Measurements from ENCODE around the gene KYNU.
A peak's percentile ranks its signal among the peaks of the same experiment; 100 is the strongest.
"Not testable (repeated sequence)": the region's sequence is repeated elsewhere in the genome, so short reads cannot be mapped to it uniquely, and the experiment has no call there.

The KYNU gene

GRCh38 chr2:143034292-143035074 lies 157.0 kb downstream of the KYNU start:
- peak; percentile 57 for DNase-seq

DNA sequence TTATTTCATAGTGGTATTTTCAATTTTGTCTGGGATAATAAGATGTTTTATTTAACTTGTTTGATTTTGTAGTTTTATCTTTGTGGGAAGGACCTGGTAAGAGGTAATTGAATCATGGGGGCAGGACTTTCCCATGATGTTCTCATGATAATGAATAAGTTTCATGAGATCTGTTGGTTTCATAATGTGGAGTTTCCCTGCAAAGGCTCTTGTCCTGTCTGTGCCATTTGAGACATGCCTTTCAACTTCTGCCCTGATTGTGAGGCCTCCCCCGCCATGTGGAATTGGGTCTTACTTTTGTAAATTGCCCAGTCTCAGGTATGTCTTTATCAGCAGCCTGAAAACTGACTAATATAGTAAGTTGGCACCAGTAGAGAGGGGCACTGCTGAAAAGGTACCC lies 174.0 kb downstream of the KYNU start:
- no peak for DNase-seq

GRCh38 chr2:143053437-143053836 lies 176.0 kb downstream of the KYNU start:
- DNase-seq: not testable (repeated sequence)

DNA sequence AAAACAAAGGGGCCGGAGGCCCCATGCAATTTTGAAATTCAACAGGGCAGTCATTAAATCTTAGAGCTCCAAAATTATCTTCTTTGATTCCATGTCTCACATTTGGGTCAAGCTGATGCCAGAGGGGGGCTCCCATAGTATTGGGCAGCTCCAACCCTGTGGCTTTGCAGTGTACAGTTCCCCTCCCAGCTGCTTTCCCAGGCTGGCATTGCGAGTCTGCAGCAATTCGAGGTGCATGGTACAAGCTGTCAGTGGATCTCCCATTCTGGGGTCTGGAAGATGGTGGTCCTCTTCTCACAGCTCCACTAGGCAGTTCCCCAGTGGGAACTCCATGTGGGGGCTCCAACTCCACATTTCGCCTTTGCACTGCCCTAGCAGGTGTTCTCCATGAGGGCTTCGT lies 179.1 kb downstream of the KYNU start:
- no peak for DNase-seq

DNA sequence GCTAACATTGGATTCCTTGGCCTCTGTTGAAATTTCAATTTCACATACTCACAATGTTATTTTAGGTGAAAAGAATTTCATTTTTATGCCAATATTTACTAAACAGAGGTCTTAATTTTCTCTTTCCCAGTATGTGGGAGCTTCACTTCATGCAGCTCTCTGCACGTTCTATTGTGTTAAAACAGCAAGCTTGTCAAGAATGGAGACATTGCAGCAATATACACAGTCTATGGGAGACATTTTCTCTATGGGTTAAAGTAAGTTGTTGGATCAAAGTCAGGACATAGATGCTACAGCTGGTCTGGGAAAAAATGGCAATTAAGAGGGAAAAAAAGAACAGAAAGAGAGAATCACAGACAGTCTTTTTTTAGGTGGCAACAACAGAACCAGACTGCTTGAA lies 181.4 kb downstream of the KYNU start:
- no peak for DNase-seq

- DNase-seq: no peak
Measured at GRCh38 chr2:143063612-143064200, 186.2 kb downstream of the KYNU start.

GRCh38 chr2:143068094-143068493 lies 190.6 kb downstream of the KYNU start:
- DNase-seq: no peak

DNA sequence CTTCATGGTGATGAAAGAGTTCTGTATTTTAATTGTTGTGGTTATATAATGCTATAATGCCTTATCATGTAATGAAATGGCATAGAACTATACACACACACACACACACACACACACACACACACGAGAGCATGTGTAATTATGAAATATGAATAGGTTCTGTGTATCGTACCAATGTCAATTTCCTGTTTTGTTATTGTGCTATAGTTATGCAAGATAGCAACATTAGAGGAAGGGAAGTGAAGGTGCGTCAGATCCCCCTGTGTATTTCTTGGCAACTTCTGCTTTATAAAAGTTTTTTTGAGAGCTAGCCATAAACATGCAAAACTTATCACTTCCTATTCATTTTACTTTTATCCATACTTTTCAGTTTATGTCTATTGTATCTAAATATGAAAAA lies 191.0 kb downstream of the KYNU start:
- no peak for DNase-seq

DNA sequence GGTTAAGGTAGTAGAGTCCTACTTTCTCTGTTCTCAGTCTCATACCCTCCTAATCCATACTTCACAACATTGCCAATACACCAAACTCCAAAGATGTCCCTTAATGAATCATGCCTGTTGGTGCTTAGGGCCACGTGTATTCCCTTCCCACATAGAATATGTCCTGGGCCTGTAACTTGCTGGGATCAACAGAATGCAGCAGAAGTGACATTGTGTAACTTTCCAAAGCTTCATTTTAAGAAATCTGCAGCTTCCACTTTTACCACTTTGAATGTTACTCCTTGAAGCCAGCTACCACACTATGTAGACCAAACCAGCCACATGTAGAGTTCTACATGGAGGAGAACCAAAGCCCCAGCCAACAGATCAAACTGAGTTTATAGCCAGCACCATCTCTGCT lies 193.2 kb downstream of the KYNU start:
- DNase-seq: no peak

GRCh38 chr2:143071185-143071876 lies 193.9 kb downstream of the KYNU start:
- DNase-seq: no peak

DNA sequence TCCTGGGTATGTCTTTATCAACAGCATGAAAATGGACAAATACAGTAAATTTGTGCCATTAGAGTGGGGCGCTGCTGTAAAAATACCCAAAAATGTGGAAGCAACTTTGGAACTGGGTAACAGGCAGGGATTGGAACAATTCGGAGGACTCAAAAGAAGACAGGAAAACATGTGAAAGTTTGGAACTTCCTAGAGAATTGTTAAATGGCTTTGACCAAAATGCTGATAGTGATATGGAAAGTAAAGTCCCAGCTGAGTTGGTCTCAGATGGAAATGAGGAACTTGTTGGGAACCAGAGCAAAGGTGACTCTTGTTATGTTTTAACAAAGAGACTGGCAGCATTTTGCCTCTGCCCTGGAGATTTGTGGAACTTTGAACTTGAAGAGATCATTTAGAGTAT lies 197.4 kb downstream of the KYNU start:
- not testable (repeated sequence) for DNase-seq

GRCh38 chr2:143075711-143076110 lies 198.2 kb downstream of the KYNU start:
- DNase-seq: no peak

- DNase-seq: no peak
Measured at GRCh38 chr2:143078104-143078503, 200.6 kb downstream of the KYNU start.

GRCh38 chr2:143081616-143082015 lies 204.2 kb downstream of the KYNU start:
- DNase-seq: no peak

DNA sequence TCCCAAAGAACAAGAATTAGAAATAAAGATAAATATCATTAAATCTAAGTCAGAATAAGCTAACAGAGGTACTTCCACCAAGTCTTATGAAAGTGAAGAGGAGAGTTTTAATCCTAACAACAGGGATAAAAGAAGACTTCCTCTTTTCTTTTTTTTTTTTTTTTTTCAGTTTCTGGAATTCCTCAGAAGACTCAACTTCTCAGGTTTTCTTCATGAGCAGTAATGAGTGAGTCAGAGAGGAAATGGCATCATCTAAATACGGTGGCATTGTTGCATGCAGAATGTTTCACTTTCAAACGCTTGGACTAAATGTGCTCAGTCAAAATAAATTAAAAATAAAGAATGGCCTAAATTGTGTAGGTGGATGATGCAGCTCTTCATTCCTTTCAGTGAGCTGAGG lies 206.2 kb downstream of the KYNU start:
- DNase-seq: no peak

DNA sequence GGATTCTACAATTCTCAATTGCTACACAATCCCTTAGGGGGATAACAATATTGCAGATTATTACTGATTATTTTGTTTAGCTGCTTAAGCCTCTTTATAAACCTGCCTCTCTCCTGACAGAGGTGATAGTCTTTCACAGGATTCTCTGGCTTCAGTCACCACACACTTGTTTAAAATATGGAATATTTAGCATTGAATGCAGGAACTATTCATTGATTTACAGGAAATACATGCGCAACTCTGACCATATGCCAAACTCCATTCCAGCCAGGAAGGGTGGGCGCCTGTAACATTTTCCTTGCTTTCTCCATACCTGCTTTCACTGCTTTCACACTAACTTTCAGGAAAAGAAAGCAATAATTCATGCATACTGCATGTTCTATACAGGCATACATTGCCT lies 207.0 kb downstream of the KYNU start:
- DNase-seq: no peak

DNA sequence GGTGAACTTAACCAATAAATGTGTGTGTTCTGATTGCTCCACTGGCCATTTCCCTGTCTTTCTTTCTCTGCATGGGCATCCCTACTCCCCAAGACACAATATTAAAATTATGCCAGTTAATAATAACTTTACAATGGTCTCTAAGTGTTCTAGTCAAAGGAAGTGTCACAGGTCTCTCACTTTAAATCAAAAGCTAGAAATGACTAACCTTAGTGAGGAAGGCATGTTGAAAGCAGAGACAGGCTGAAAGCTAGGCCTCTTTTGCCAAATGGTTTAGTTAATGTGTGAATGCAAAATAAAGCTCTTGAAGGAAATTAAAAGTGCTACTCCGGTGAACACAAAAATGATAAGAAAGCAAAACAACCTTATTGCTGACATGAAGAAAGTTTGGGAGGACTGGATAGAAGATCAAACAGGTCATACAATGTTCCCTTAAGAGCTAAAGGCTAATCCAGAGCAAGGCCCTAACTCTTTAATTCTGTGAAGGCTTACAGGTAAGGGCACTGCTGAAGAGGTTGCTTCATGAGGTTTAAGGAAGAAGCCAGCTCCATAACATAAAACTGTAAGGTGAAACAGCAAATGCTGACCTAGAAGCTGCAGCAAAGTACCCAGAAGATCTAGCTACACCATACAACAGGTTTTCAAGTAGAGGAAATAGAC lies 207.8 kb downstream of the KYNU start:
- DNase-seq: no peak

- DNase-seq: no peak
Measured at GRCh38 chr2:143087033-143087432, 209.6 kb downstream of the KYNU start.

DNA sequence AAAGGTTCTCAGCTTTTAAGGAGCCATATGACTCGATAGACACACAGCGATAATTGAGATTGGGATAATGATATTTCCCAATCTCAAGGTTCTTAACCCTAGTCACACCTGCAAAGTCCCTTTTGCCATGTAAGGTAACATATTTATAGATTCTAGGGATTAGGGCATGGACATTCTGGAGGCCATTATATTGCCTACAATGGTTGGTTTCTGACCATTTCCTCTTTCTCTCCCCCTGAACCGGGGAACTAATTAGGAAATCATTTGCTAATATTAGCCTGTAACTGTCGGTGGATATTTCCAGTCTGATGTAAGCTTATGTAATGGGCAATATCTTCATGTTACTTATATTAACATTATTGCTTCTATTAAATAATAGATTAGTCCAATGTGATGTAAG lies 210.9 kb downstream of the KYNU start:
- no peak for DNase-seq

GRCh38 chr2:143089520-143089919 lies 212.1 kb downstream of the KYNU start:
- not testable (repeated sequence) for DNase-seq
